Stomach (tissue), 4 donors: ENCODE data around the gene TMEM242.

Experiments
- POLR2AphosphoS5 ChIP-seq, 3 donors: sonication (generic); formaldehyde crosslinking; IDR thresholded peaks; one replicate each; pipeline ENCODE4 v1.6.1; 2016; ENCODE audit warnings: antibody characterized with exemption in 3 of 3
- TF ChIP-seq, protein P1 (sequence below), 7 experiments: fragments of 450-650 bp in 4 of 7; fragments of 200-600 bp in 3 of 7; sonication (generic) in 3 of 7; IDR thresholded peaks; one replicate each; pipeline ENCODE4 v1.5.1; 2016 to 2019; ENCODE audit warnings: antibody characterized with exemption in 7 of 7, control low read depth in 2 of 7, mild to moderate bottlenecking in 1 of 7

DNA sequence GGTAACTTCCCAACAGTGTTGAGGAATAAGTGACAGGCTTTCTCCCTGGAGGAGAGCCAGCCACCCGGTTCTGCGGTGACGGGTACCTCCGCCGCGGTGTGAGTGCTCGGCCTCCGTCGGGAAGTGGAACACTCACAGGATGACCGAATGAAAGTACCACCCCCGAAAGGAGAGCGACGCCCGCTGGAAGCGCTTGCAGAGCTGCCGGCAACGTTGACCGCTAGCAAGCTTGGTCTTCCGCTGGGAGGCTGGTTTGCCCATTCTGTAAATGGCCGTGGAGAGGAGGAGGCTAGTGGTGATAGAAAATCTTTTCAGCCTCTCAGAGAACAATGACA lies 614 bp upstream of the TMEM242 start:
- TF ChIP-seq, protein P1, sequence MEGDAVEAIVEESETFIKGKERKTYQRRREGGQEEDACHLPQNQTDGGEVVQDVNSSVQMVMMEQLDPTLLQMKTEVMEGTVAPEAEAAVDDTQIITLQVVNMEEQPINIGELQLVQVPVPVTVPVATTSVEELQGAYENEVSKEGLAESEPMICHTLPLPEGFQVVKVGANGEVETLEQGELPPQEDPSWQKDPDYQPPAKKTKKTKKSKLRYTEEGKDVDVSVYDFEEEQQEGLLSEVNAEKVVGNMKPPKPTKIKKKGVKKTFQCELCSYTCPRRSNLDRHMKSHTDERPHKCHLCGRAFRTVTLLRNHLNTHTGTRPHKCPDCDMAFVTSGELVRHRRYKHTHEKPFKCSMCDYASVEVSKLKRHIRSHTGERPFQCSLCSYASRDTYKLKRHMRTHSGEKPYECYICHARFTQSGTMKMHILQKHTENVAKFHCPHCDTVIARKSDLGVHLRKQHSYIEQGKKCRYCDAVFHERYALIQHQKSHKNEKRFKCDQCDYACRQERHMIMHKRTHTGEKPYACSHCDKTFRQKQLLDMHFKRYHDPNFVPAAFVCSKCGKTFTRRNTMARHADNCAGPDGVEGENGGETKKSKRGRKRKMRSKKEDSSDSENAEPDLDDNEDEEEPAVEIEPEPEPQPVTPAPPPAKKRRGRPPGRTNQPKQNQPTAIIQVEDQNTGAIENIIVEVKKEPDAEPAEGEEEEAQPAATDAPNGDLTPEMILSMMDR (IDR thresholded peaks at IDR 0.05) = no peak
- TF ChIP-seq POLR2AphosphoS5 (IDR thresholded peaks at IDR 0.05) = peak; percentile 8 to 71 (median 59)
